Measurements from ENCODE around the gene CCDC142.
A peak's percentile ranks its signal among the peaks of the same experiment; 100 is the strongest.

CCDC142 gene

DNA sequence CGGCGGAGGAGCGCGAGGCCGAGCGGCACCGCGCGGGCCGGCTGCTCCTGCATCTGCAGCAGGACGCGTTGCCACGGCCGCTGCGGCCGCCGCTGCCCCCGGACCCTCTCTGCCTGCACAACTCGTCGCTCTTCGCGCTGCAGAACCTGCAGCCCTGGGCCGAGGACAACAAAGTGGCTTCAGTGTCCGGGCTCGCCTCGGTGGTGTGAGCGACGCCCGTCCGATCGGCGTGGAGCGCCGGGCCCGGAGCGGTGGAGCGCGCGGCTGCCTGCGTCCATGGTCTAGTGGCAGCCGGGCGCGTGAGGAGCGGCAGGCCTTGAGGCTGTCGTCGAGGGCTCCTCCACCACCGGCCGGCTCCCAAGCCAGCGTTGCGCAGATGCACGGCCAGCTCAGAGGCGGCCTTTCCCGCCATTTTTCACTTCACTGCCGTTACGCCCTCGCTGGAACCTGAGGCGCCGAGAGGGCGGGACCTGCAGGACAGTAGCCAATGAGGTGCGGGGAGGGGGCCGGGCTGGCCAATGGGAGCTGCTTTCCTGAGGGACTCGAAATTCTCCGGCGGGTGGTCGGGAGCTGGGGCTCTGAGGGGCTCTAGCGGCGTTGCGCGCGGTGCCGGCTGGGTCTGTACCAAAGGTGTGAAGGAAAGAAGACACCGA lies 33.3 kb upstream of the CCDC142 start:
- no peaks in the 10 kb centered on the region for H3K36me3 ChIP-seq
- H3K27ac ChIP-seq, result no peak overlapping the region
- intact Hi-C loops (cut with DNase I; ENCODE audit: low total_unique reads), result no loop called here
- TF ChIP-seq, protein P1, sequence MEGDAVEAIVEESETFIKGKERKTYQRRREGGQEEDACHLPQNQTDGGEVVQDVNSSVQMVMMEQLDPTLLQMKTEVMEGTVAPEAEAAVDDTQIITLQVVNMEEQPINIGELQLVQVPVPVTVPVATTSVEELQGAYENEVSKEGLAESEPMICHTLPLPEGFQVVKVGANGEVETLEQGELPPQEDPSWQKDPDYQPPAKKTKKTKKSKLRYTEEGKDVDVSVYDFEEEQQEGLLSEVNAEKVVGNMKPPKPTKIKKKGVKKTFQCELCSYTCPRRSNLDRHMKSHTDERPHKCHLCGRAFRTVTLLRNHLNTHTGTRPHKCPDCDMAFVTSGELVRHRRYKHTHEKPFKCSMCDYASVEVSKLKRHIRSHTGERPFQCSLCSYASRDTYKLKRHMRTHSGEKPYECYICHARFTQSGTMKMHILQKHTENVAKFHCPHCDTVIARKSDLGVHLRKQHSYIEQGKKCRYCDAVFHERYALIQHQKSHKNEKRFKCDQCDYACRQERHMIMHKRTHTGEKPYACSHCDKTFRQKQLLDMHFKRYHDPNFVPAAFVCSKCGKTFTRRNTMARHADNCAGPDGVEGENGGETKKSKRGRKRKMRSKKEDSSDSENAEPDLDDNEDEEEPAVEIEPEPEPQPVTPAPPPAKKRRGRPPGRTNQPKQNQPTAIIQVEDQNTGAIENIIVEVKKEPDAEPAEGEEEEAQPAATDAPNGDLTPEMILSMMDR (IDR thresholded peaks at IDR 0.05), result no peak
- peak; percentile 51 to 67 for DNase-seq
- H3K4me1 ChIP-seq, result peaks cover 0 to 31% (median 28%) of the 10 kb centered on the region in 4 donors
- H3K4me3 ChIP-seq, result peak overlapping the region; percentile 17 to 41
- H3K27me3 ChIP-seq, result peaks cover 20 to 99% of the 10 kb centered on the region in 2 donors
- H3K9me3 ChIP-seq, result no peaks in the 10 kb centered on the region

DNA sequence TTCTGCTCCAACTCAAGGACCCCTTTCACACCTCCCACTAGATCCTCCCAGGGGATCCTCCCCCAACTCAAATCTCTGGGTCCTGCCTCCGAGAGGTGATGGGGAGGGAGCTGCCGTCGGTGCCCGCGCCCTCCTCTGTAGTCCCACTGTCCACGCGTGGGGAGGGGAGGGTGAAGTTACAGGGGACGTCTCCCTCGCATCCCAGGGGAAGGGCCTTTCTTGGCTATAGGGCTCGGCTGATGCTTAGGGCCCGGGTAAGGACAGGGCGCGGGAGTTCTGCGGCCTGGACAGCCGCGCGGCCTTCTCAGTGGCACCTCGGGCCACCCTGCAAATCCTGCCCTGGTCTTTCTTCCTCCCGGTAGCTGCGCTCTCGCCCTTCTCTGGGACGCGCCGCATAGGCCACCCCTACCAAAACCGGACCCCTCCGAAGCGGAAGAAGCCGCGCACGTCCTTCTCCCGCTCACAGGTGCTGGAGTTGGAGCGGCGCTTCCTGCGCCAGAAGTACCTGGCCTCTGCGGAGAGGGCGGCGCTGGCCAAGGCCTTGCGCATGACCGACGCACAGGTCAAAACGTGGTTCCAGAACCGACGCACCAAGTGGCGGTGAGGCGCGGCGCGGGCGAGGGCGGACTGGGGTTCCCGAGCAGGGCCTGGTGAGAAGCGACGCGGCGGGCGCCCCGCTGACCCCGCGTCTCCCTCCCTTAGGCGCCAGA lies 32.6 kb upstream of the CCDC142 start:
- intact Hi-C loops (cut with DNase I; ENCODE audit: low total_unique reads), result no loop called here
- DNase-seq, result no peak
- TF ChIP-seq, protein P1 (IDR thresholded peaks at IDR 0.05), result no peak
- no peaks in the 10 kb centered on the region for H3K36me3 ChIP-seq
- peaks cover 0 to 31% (median 28%) of the 10 kb centered on the region in 4 donors for H3K4me1 ChIP-seq
- peak overlapping the region; percentile 17 to 41 for H3K4me3 ChIP-seq
- peaks cover 20 to 100% of the 10 kb centered on the region in 2 donors for H3K27me3 ChIP-seq
- H3K27ac ChIP-seq, result no peak overlapping the region
- H3K9me3 ChIP-seq, result no peaks in the 10 kb centered on the region

DNA sequence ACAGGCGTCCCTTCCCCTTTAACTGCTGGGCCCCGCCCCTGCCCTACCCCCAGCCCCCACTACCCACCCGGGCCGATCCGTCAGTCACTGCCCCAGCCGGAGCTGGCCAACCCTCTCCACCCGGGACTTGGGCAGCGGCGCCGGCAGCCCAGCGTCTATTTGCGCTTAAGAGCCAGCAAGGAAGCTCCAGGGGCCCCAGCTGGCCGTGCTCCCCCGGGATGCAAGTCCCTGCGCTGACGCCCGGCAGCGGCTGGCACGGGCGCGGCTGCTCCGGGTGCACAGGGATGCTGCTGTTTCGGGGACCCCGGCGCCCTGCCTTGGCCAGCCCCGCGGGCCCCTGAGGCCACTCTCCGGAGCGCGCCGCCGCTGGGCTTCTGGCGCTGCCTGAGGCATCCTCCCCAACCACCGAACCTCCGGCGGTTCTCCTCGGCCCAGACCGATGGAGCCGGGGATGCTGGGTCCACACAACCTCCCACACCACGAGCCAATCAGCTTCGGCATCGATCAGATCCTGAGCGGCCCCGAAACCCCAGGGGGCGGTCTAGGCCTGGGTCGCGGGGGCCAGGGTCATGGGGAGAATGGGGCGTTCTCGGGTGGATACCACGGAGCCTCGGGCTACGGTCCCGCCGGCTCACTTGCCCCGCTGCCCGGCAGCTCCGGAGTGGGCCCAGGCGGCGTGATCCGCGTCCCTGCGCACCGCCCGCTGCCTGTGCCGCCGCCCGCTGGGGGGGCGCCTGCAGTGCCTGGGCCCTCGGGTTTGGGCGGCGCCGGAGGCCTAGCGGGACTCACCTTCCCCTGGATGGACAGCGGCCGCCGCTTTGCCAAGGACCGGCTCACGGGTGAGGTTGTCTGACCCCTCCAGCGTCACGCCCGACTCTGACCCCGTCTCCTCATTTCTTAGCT lies 31.8 kb upstream of the CCDC142 start, which contains the start of gene TLX2:
TLX2 (plus strand) TSS at position 83 of the 903 bp plus-strand sequence; CDS start at position 440, 357 bp downstream.
- Histone ChIP-seq H3K9me3 (no peaks in the 10 kb centered on the region), H3K36me3 (no peaks in the 10 kb centered on the region), H3K4me3 (peak within 1 kb of the TSS in 1 of 2 donors; percentile 19), H3K27ac (no peak within 1 kb of the TSS), H3K27me3 (peaks cover 20 to 100% of the 10 kb centered on the region in 2 donors), H3K4me1 (peaks cover 0 to 31% (median 28%) of the 10 kb centered on the region in 4 donors)
- TF ChIP-seq, protein P1 (IDR thresholded peaks at IDR 0.05), result no peak
- DNase-seq, result no peak
- intact Hi-C loops (cut with DNase I; ENCODE audit: low total_unique reads), result no loop called here

DNA sequence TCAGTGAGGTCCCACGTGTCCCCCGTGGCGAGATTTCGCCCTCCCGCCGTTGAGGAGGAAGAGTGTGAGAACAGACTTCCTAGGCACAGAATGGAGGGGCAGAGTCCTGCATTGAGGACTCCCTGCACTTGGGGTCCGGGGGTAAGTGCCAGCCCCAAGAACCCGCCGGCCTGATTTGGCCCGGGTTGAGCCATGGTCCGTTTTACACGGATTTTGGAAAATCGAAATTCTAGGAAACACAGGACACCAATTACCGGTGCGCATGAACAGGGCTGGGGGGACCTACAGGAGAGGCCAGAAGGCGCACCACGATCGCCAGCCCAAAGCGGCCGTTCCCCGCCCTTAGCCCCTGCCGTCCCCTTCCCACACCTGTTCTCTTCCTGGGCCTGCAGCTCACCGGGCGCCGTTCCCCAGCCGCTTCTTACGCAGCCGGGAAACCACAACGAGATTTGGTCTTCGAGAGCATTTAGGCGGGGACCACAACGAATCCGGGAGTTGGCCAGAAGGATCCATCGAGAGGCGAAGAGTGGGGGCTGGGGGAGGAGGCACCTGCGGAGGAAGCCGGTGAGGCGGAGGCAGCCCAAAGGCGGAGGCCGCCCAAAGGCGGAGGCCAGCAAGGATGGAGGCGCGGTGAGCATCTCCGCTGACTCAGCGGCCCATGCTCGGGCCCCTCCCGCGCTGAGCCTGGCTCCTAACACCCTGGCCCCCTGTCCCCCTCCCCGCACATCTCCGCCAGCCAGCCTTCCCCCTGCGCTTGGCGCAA lies 31.0 kb upstream of the CCDC142 start:
- TF ChIP-seq, protein P1 (IDR thresholded peaks at IDR 0.05), result no peak
- intact Hi-C loops (cut with DNase I; ENCODE audit: low total_unique reads), result no loop called here
- Histone ChIP-seq H3K9me3 (no peaks in the 10 kb centered on the region), H3K36me3 (no peaks in the 10 kb centered on the region), H3K4me1 (peaks cover 0 to 31% (median 28%) of the 10 kb centered on the region in 4 donors), H3K27ac (no peak overlapping the region), H3K27me3 (peaks cover 20 to 91% of the 10 kb centered on the region in 2 donors), H3K4me3 (peak overlapping the region in 1 of 2 donors; percentile 19)
- DNase-seq, result no peak

Measured in tibial artery (tissue), 4 donors.